ENCODE results near the gene LENG9. TPM values are rescaled to one million over a fixed set of nuclear protein-coding genes. Genes with fewer than 3 reads are reported as not detected.
A peak's percentile ranks its signal among the peaks of the same experiment; 100 is the strongest.

LENG9 gene
- total and polyA plus RNA-seq, 5 donors from 2014 or later: 0.21 to 3.9 (median 0.53) TPM; not detected in 1

- no peaks in the 10 kb centered on the region for H3K36me3 ChIP-seq (ENCODE audit: control insufficient read depth, insufficient read depth, low read length)
- H3K27ac ChIP-seq (ENCODE audit: insufficient read depth, low read length, poor library complexity, severe bottlenecking): no peak overlapping the region
- peaks cover 27% of the 10 kb centered on the region for H3K27me3 Mint-ChIP-seq
- no peaks in the 10 kb centered on the region for H3K9me3 Mint-ChIP-seq
- no peak overlapping the region for H3K27ac Mint-ChIP-seq
- H3K9me3 ChIP-seq (ENCODE audit: control insufficient read depth in 2 of 2, low read length in 2 of 2): no peaks in the 10 kb centered on the region
- ATAC-seq (ENCODE audit: low read depth in 2 of 2) (no peak), DNase-seq (no peak)
- H3K36me3 Mint-ChIP-seq: no peaks in the 10 kb centered on the region
- H3K27me3 ChIP-seq (ENCODE audit: control insufficient read depth, insufficient read depth, low read length): no peaks in the 10 kb centered on the region
- no peaks in the 10 kb centered on the region for H3K4me1 ChIP-seq (ENCODE audit: control insufficient read depth, insufficient read depth, low read length, poor library complexity, severe bottlenecking)
- H3K4me3 ChIP-seq (ENCODE audit: low read depth, low read length): no peak overlapping the region
- H3K4me3 Mint-ChIP-seq: no peak overlapping the region
- peaks cover 0 to 4% (median under 1%) of the 10 kb centered on the region in 4 donors for H3K4me1 Mint-ChIP-seq
These were observed 26.2 kb upstream of the LENG9 start for GRCh38 chr19:54489766-54490165.

DNA sequence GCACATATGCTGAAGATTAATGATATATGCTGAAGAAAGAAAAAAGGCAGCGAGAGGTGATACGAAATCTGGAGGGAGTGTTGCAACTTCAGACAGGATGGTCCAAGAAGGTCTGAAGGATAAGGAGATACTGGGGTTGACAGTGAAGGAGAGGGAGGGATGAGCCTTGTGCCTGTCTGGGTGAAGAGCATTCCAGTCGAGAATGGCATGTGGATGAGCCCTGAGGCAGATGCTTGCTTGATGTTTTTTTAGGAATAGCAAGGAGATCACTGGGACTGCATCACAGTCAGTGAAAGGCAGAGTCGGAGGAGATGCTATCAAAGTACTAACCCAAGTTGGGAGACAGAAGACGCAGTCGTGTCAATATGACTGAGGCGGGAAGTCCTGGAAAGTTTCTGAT lies 25.8 kb upstream of the LENG9 start:
- Mint-ChIP-seq H3K27ac (no peak overlapping the region), H3K9me3 (no peaks in the 10 kb centered on the region), H3K36me3 (no peaks in the 10 kb centered on the region), H3K4me3 (no peak overlapping the region), H3K27me3 (peaks cover 24% of the 10 kb centered on the region), H3K4me1 (peaks cover 0 to 4% (median under 1%) of the 10 kb centered on the region in 4 donors)
- DNase-seq (no peak), ATAC-seq (ENCODE audit: low read depth in 2 of 2) (no peak)
- H3K27ac ChIP-seq (ENCODE audit: insufficient read depth, low read length, poor library complexity, severe bottlenecking): no peak overlapping the region
- no peaks in the 10 kb centered on the region for H3K9me3 ChIP-seq (ENCODE audit: control insufficient read depth in 2 of 2, low read length in 2 of 2)
- H3K4me1 ChIP-seq (ENCODE audit: control insufficient read depth, insufficient read depth, low read length, poor library complexity, severe bottlenecking): no peaks in the 10 kb centered on the region
- H3K36me3 ChIP-seq (ENCODE audit: control insufficient read depth, insufficient read depth, low read length): no peaks in the 10 kb centered on the region
- H3K27me3 ChIP-seq (ENCODE audit: control insufficient read depth, insufficient read depth, low read length): no peaks in the 10 kb centered on the region
- H3K4me3 ChIP-seq (ENCODE audit: low read depth, low read length): no peak overlapping the region

- Histone ChIP-seq H3K27ac (ENCODE audit: insufficient read depth, low read length, poor library complexity, severe bottlenecking) (no peak overlapping the region), H3K27me3 (ENCODE audit: control insufficient read depth, insufficient read depth, low read length) (no peaks in the 10 kb centered on the region), H3K9me3 (ENCODE audit: control insufficient read depth in 2 of 2, low read length in 2 of 2) (no peaks in the 10 kb centered on the region), H3K4me3 (ENCODE audit: low read depth, low read length) (no peak overlapping the region), H3K36me3 (ENCODE audit: control insufficient read depth, insufficient read depth, low read length) (no peaks in the 10 kb centered on the region), H3K4me1 (ENCODE audit: control insufficient read depth, insufficient read depth, low read length, poor library complexity, severe bottlenecking) (peaks cover 4% of the 10 kb centered on the region)
- no peak for ATAC-seq (ENCODE audit: low read depth in 2 of 2)
- Mint-ChIP-seq H3K36me3 (no peaks in the 10 kb centered on the region), H3K4me3 (no peak overlapping the region), H3K27me3 (peaks cover 20% of the 10 kb centered on the region), H3K4me1 (peaks cover 5 to 14% (median 7%) of the 10 kb centered on the region in 4 donors), H3K9me3 (no peaks in the 10 kb centered on the region), H3K27ac (peak overlapping the region in 1 of 3 donors; percentile 43)
- no peak for DNase-seq
These were observed 22.3 kb upstream of the LENG9 start for GRCh38 chr19:54485851-54486250.

DNA sequence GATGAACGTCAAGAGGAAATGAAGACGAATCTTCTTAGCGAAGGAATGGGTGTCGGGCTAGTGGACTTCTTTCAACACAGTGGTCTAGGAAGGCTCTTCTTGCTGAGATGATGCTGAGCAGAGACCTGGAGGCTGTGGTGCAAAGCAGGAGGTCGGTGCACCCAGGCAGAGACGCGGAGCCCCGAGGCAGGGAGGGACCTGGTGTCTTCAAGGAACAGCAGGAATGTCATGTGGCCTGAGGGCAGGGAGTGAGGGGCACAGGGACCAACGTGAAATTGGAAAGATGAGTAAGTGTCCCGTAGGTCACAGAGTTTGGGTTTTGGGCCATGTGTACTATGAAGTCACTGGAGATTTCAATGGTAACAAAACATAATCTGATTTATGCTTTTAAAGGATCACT lies 20.9 kb upstream of the LENG9 start:
- DNase-seq (no peak), ATAC-seq (ENCODE audit: low read depth in 2 of 2) (no peak)
- peaks cover 23% of the 10 kb centered on the region for H3K27me3 Mint-ChIP-seq
- H3K36me3 Mint-ChIP-seq: no peaks in the 10 kb centered on the region
- H3K4me3 ChIP-seq (ENCODE audit: low read depth, low read length): no peak overlapping the region
- H3K27ac Mint-ChIP-seq: no peak overlapping the region
- no peaks in the 10 kb centered on the region for H3K9me3 ChIP-seq (ENCODE audit: control insufficient read depth in 2 of 2, low read length in 2 of 2)
- no peak overlapping the region for H3K4me3 Mint-ChIP-seq
- H3K27ac ChIP-seq (ENCODE audit: insufficient read depth, low read length, poor library complexity, severe bottlenecking): no peak overlapping the region
- H3K4me1 ChIP-seq (ENCODE audit: control insufficient read depth, insufficient read depth, low read length, poor library complexity, severe bottlenecking): peaks cover 4% of the 10 kb centered on the region
- no peaks in the 10 kb centered on the region for H3K27me3 ChIP-seq (ENCODE audit: control insufficient read depth, insufficient read depth, low read length)
- H3K4me1 Mint-ChIP-seq: peaks cover 5 to 17% (median 7%) of the 10 kb centered on the region in 4 donors
- H3K36me3 ChIP-seq (ENCODE audit: control insufficient read depth, insufficient read depth, low read length): no peaks in the 10 kb centered on the region
- H3K9me3 Mint-ChIP-seq: no peaks in the 10 kb centered on the region

DNA sequence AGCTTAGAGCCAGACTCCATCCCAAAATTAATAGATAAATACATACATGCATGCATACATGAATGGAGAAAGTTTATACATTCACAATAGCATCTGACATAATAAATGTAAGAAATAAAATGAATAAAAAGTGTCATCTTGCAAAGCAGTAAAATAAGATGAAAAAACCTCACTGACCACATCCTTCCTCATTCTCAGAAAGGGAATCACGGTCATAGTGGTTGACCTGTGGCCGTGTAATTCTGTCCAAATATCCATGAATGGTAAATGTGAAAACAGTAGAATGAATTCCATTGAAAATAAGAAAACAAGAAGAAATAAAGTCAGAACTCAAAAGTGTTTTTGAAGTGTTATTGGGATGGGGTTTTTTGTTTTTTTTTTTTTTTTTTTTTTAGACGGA lies 19.3 kb upstream of the LENG9 start:
- H3K36me3 ChIP-seq (ENCODE audit: control insufficient read depth, insufficient read depth, low read length): no peaks in the 10 kb centered on the region
- peaks cover 5 to 20% (median 7%) of the 10 kb centered on the region in 4 donors for H3K4me1 Mint-ChIP-seq
- H3K27ac Mint-ChIP-seq: no peak overlapping the region
- H3K9me3 Mint-ChIP-seq: no peaks in the 10 kb centered on the region
- H3K27me3 ChIP-seq (ENCODE audit: control insufficient read depth, insufficient read depth, low read length): peaks cover 2% of the 10 kb centered on the region
- no peak overlapping the region for H3K4me3 Mint-ChIP-seq
- H3K27ac ChIP-seq (ENCODE audit: insufficient read depth, low read length, poor library complexity, severe bottlenecking): no peak overlapping the region
- ATAC-seq (ENCODE audit: low read depth in 2 of 2): no peak
- H3K36me3 Mint-ChIP-seq: no peaks in the 10 kb centered on the region
- peaks cover 22% of the 10 kb centered on the region for H3K27me3 Mint-ChIP-seq
- peaks cover 4% of the 10 kb centered on the region for H3K4me1 ChIP-seq (ENCODE audit: control insufficient read depth, insufficient read depth, low read length, poor library complexity, severe bottlenecking)
- no peak for DNase-seq
- no peak overlapping the region for H3K4me3 ChIP-seq (ENCODE audit: low read depth, low read length)
- no peaks in the 10 kb centered on the region for H3K9me3 ChIP-seq (ENCODE audit: control insufficient read depth in 2 of 2, low read length in 2 of 2)

GRCh38 chr19:54481326-54481930 lies 17.9 kb upstream of the LENG9 start:
- DNase-seq (peak; percentile 30 to 62 (median 55)), ATAC-seq (ENCODE audit: low read depth in 2 of 2) (no peak)
- no peak overlapping the region for H3K4me3 ChIP-seq (ENCODE audit: low read depth, low read length)
- H3K27me3 ChIP-seq (ENCODE audit: control insufficient read depth, insufficient read depth, low read length): peaks cover 2% of the 10 kb centered on the region
- Mint-ChIP-seq H3K27me3 (peaks cover 32% of the 10 kb centered on the region), H3K36me3 (no peaks in the 10 kb centered on the region), H3K4me3 (peak overlapping the region in 1 of 4 donors; percentile 71), H3K4me1 (peaks cover 5 to 20% (median 7%) of the 10 kb centered on the region in 4 donors), H3K27ac (peak overlapping the region in 1 of 3 donors; percentile 5), H3K9me3 (no peaks in the 10 kb centered on the region)
- no peak overlapping the region for H3K27ac ChIP-seq (ENCODE audit: insufficient read depth, low read length, poor library complexity, severe bottlenecking)
- no peaks in the 10 kb centered on the region for H3K9me3 ChIP-seq (ENCODE audit: control insufficient read depth in 2 of 2, low read length in 2 of 2)
- H3K4me1 ChIP-seq (ENCODE audit: control insufficient read depth, insufficient read depth, low read length, poor library complexity, severe bottlenecking): peaks cover 4% of the 10 kb centered on the region
- no peaks in the 10 kb centered on the region for H3K36me3 ChIP-seq (ENCODE audit: control insufficient read depth, insufficient read depth, low read length)

DNA sequence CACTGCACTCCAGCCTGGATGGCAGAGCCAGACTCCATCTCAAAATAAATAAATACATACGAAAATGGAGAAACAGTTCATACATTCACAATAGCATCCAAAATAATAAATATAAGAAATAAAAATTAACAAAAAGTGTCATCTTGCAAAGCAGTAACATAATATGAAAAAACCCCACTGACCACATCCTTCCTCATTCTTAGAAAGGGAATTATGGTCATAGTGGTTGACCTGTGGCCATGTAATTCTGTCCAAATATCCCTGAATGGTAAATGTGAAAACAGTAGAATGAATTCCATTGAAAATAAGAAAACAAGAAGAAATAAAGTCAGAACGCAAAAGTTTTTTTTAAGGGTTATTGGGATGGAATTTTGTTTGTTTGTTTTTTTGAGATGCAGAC lies 16.5 kb upstream of the LENG9 start:
- no peak overlapping the region for H3K27ac Mint-ChIP-seq
- peaks cover 2% of the 10 kb centered on the region for H3K27me3 ChIP-seq (ENCODE audit: control insufficient read depth, insufficient read depth, low read length)
- no peaks in the 10 kb centered on the region for H3K36me3 Mint-ChIP-seq
- ATAC-seq (ENCODE audit: low read depth in 2 of 2) (no peak), DNase-seq (no peak)
- no peak overlapping the region for H3K4me3 ChIP-seq (ENCODE audit: low read depth, low read length)
- no peaks in the 10 kb centered on the region for H3K36me3 ChIP-seq (ENCODE audit: control insufficient read depth, insufficient read depth, low read length)
- H3K9me3 Mint-ChIP-seq: no peaks in the 10 kb centered on the region
- H3K27ac ChIP-seq (ENCODE audit: insufficient read depth, low read length, poor library complexity, severe bottlenecking): no peak overlapping the region
- peaks cover 4% of the 10 kb centered on the region for H3K4me1 ChIP-seq (ENCODE audit: control insufficient read depth, insufficient read depth, low read length, poor library complexity, severe bottlenecking)
- peaks cover 32% of the 10 kb centered on the region for H3K27me3 Mint-ChIP-seq
- peaks cover 5 to 16% (median 7%) of the 10 kb centered on the region in 4 donors for H3K4me1 Mint-ChIP-seq
- no peak overlapping the region for H3K4me3 Mint-ChIP-seq
- no peaks in the 10 kb centered on the region for H3K9me3 ChIP-seq (ENCODE audit: control insufficient read depth in 2 of 2, low read length in 2 of 2)

GRCh38 chr19:54478677-54479266 lies 15.2 kb upstream of the LENG9 start:
- Mint-ChIP-seq H3K27me3 (peaks cover 35% of the 10 kb centered on the region), H3K36me3 (no peaks in the 10 kb centered on the region), H3K27ac (peak overlapping the region in 1 of 3 donors; percentile 77), H3K4me1 (peaks cover 5 to 16% (median 7%) of the 10 kb centered on the region in 4 donors), H3K9me3 (no peaks in the 10 kb centered on the region), H3K4me3 (no peak overlapping the region)
- H3K4me3 ChIP-seq (ENCODE audit: low read depth, low read length): no peak overlapping the region
- no peak overlapping the region for H3K27ac ChIP-seq (ENCODE audit: insufficient read depth, low read length, poor library complexity, severe bottlenecking)
- H3K4me1 ChIP-seq (ENCODE audit: control insufficient read depth, insufficient read depth, low read length, poor library complexity, severe bottlenecking): peaks cover 4% of the 10 kb centered on the region
- peaks cover 2% of the 10 kb centered on the region for H3K27me3 ChIP-seq (ENCODE audit: control insufficient read depth, insufficient read depth, low read length)
- ATAC-seq (ENCODE audit: low read depth in 2 of 2): no peak
- no peaks in the 10 kb centered on the region for H3K36me3 ChIP-seq (ENCODE audit: control insufficient read depth, insufficient read depth, low read length)
- peak in 1 of 3 donors; percentile 60 for DNase-seq
- no peaks in the 10 kb centered on the region for H3K9me3 ChIP-seq (ENCODE audit: control insufficient read depth in 2 of 2, low read length in 2 of 2)

Data from CD4-positive, CD25-positive, alpha-beta regulatory T cell (primary cell).